ENCODE results near the gene SLBP. TPM values are rescaled to one million over a fixed set of nuclear protein-coding genes. Genes with fewer than 3 reads are reported as not detected.

The SLBP gene
- 70.9 TPM for polyA plus RNA-seq (2012; ENCODE audit: insufficient read length, low read depth)

GRCh38 chr4:1712216-1713002, at the start of gene SLBP:
Gene SLBP, minus strand, starts transcription at chr4:1712319. Its CDS starts 131 bp downstream, at chr4:1712188.
- peak; percentile 98 for TF ChIP-seq SIN3A (IDR thresholded peaks at IDR 0.05; ENCODE audit: borderline replicate concordance, insufficient read depth, low read length)
- TF ChIP-seq POLR2AphosphoS5 (IDR thresholded peaks at IDR 0.05; ENCODE audit: low read depth, low read length) = peak; percentile 35; the same call in 1 of the 2 replicates
- peak in 1 of 2 experiments; percentile 37; a peak in 1 of 4 replicates for TF ChIP-seq REST (IDR thresholded peaks at IDR 0.05; ENCODE audit: insufficient read depth in 1 of 2, low read depth in 2 of 2, low read length in 2 of 2)
- TF ChIP-seq TAF1 (IDR thresholded peaks at IDR 0.05; ENCODE audit: borderline replicate concordance, insufficient read depth, low read length) = peak; percentile 89; the same call in 1 of the 2 replicates
- no peak for TF ChIP-seq FOXP2 (optimal IDR thresholded peaks at IDR 0.05; ENCODE audit: borderline replicate concordance, extremely low read depth, extremely low read length, insufficient read depth)

- TF ChIP-seq POLR2AphosphoS5 (IDR thresholded peaks at IDR 0.05; ENCODE audit: low read depth, low read length) = no peak
These were observed 49.1 kb upstream of the SLBP start for GRCh38 chr4:1761130-1761689.

DNA sequence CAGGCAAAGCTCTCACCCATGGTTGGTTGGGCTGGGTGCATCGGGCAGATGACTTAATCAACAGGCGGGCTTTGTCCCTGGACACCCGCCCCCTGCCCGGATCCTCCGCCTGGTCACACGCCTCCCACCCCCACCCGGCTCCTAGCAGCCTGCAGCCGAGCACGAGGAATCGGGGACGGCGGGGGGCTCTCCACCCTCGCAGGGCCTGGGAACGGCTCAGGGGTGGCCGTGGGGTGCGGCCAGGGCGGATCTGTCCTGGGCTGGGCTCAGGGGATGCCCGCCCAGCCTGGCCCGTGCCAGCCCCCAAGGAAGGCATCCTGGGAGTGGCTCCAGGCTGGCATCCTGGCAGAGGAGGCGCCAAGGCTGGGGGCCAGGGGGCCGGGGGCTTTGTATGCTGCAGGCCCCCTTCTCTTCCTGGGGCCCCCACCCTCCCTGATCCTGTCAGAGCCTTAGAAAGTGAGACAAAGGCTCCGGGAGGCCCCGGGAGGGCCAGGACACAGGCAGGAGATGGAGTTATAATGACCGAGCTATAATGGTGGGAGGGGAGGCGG, 48.5 kb upstream of the SLBP start:
- TF ChIP-seq POLR2AphosphoS5 (IDR thresholded peaks at IDR 0.05; ENCODE audit: low read depth, low read length) = no peak
- TF ChIP-seq FOXP2 (optimal IDR thresholded peaks at IDR 0.05; ENCODE audit: borderline replicate concordance, extremely low read depth, extremely low read length, insufficient read depth) = no peak
- TF ChIP-seq TAF1 (IDR thresholded peaks at IDR 0.05; ENCODE audit: borderline replicate concordance, insufficient read depth, low read length) = no peak
- TF ChIP-seq REST (IDR thresholded peaks at IDR 0.05; ENCODE audit: insufficient read depth in 1 of 2, low read depth in 2 of 2, low read length in 2 of 2) = no peak
- no peak for TF ChIP-seq SIN3A (IDR thresholded peaks at IDR 0.05; ENCODE audit: borderline replicate concordance, insufficient read depth, low read length)

GRCh38 chr4:1759818-1760223, 47.7 kb upstream of the SLBP start:
- TF ChIP-seq POLR2AphosphoS5 (IDR thresholded peaks at IDR 0.05; ENCODE audit: low read depth, low read length) (no peak), REST (IDR thresholded peaks at IDR 0.05; ENCODE audit: insufficient read depth in 1 of 2, low read depth in 2 of 2, low read length in 2 of 2) (no peak), FOXP2 (optimal IDR thresholded peaks at IDR 0.05; ENCODE audit: borderline replicate concordance, extremely low read depth, extremely low read length, insufficient read depth) (no peak), SIN3A (IDR thresholded peaks at IDR 0.05; ENCODE audit: borderline replicate concordance, insufficient read depth, low read length) (no peak), TAF1 (IDR thresholded peaks at IDR 0.05; ENCODE audit: borderline replicate concordance, insufficient read depth, low read length) (no peak)

GRCh38 chr4:1759170-1759817, 47.2 kb upstream of the SLBP start:
- no peak for TF ChIP-seq SIN3A (IDR thresholded peaks at IDR 0.05; ENCODE audit: borderline replicate concordance, insufficient read depth, low read length)
- no peak for TF ChIP-seq POLR2AphosphoS5 (IDR thresholded peaks at IDR 0.05; ENCODE audit: low read depth, low read length)
- TF ChIP-seq REST (IDR thresholded peaks at IDR 0.05; ENCODE audit: insufficient read depth in 1 of 2, low read depth in 2 of 2, low read length in 2 of 2) = no peak
- no peak for TF ChIP-seq FOXP2 (optimal IDR thresholded peaks at IDR 0.05; ENCODE audit: borderline replicate concordance, extremely low read depth, extremely low read length, insufficient read depth)
- TF ChIP-seq TAF1 (IDR thresholded peaks at IDR 0.05; ENCODE audit: borderline replicate concordance, insufficient read depth, low read length) = no peak
